HepG2 (cell line): ENCODE measurements around the gene ISG20L2. TPM values are rescaled to one million over a fixed set of nuclear protein-coding genes. Genes with fewer than 3 reads are reported as not detected.

Experiments used
- ATAC-seq: fragments of 200-7000 bp; cut with Tn5 transposase; 3 replicates; pipeline ENCODE4 v1.9.1; 2020; ENCODE audit warnings: mild to moderate bottlenecking, moderate library complexity
- BruUV-seq: library from RNA; stranded (reverse); fragments of 400-500 nt; replicated peaks from 2 replicates; lab custom pipeline; 2021; lab: Mats Ljungman, UMichigan
- CTCF ChIA-PET: fragments of 300-600 bp; formaldehyde crosslinking; extraction: SDS; loops from one replicate; lab custom pipeline; 2021; ENCODE audit warnings: low total read pairs, inconsistent platforms, low intra/inter-chr PET ratio; lab: Yijun Ruan, JAX
- POLR2A ChIA-PET: fragments of 350-600 bp; sonication (Branson Sonifier 250); formaldehyde crosslinking; loops from one replicate; lab custom pipeline; 2020; ENCODE audit warnings: antibody characterized with exemption, inconsistent platforms; lab: Yijun Ruan, JAX
- DNase-seq: peaks from one replicate; pipeline ENCODE4 v3.0.0-alpha.2; 2015; ENCODE audit warnings: low spot score
- FAIRE-seq: peaks from 3 replicates; lab custom pipeline; 2011; peaks lifted over from hg19 to GRCh38; lab: Jason Lieb, UNC
- H2AFZ ChIP-seq: one replicate; pipeline ENCODE4 v1.6.1; 2011; ENCODE audit warnings: low read length, inconsistent platforms
- H3K27ac ChIP-seq: fragments of 300-600 bp; 3 replicates; pipeline ENCODE4 v1.8.0; 2011; ENCODE audit warnings: mixed run types, mild to moderate bottlenecking, mixed read lengths, low read length, inconsistent platforms; ENCODE audit not compliant: insufficient read depth; ENCODE audit errors: extremely low read length
- H3K27me3 ChIP-seq, 2 experiments: fragments of 200-600 bp in 1 of 2; 2 replicates in 1 of 2; 3 replicates in 1 of 2; pipeline versions ENCODE4 v1.6.0 to v1.8.0; 2011; ENCODE audit warnings: low read length in 2 of 2, mild to moderate bottlenecking in 2 of 2, moderate library complexity in 2 of 2, inconsistent platforms in 1 of 2; ENCODE audit not compliant: insufficient read depth in 2 of 2, control insufficient read depth in 1 of 2
- H3K36me3 ChIP-seq, 2 experiments: fragments of 200-600 bp in 1 of 2; replicated peaks in 1 of 2; 2 replicates in 1 of 2; 3 replicates in 1 of 2; pipeline versions ENCODE4 v1.5.1 to v1.8.0; 2011; ENCODE audit warnings: low read length in 2 of 2, inconsistent platforms in 1 of 2; ENCODE audit not compliant: insufficient read depth in 2 of 2, control insufficient read depth in 1 of 2
- H3K4me1 ChIP-seq: 2 replicates; pipeline ENCODE4 v1.5.1; 2012; ENCODE audit warnings: low read length, inconsistent platforms; ENCODE audit not compliant: insufficient read depth
- H3K4me2 ChIP-seq: 2 replicates; pipeline ENCODE4 v1.6.0; 2011; ENCODE audit warnings: low read depth, low read length, inconsistent platforms
- H3K4me3 ChIP-seq, 3 experiments: fragments of 200-600 bp in 1 of 3; sonication (generic), shearing (Covaris generic) in 1 of 3; replicated peaks in 1 of 3; 2 replicates each; pipeline ENCODE4 v1.5.1; 2011 to 2016; ENCODE audit warnings: low read length in 3 of 3, inconsistent platforms in 2 of 3, low read depth in 2 of 3, mild to moderate bottlenecking in 2 of 3, control low read depth in 1 of 3, mixed read lengths in 1 of 3; ENCODE audit not compliant: insufficient read depth in 1 of 3
- H3K79me2 ChIP-seq: one replicate; pipeline ENCODE4 v1.6.1; 2011; ENCODE audit warnings: low read length, inconsistent platforms; ENCODE audit not compliant: insufficient read depth
- H3K9ac ChIP-seq: 2 replicates; pipeline ENCODE4 v1.6.0; 2011; ENCODE audit warnings: mild to moderate bottlenecking, low read depth, low read length, inconsistent platforms; ENCODE audit not compliant: insufficient read depth
- H3K9me3 ChIP-seq: 2 replicates; pipeline ENCODE4 v1.5.1; 2012; ENCODE audit warnings: mild to moderate bottlenecking, low read length
- H4K20me1 ChIP-seq: 2 replicates; pipeline ENCODE4 v1.6.0; 2011; ENCODE audit warnings: inconsistent platforms, mild to moderate bottlenecking, low read length, moderate library complexity; ENCODE audit not compliant: insufficient read depth
- HDAC1 ChIP-seq: sonication (generic); formaldehyde crosslinking; IDR thresholded peaks from 2 replicates; pipeline ENCODE4 v1.5.1; 2020; ENCODE audit warnings: mild to moderate bottlenecking, missing genetic modification reagents
- IKZF1 ChIP-seq: fragments of 450-650 bp; IDR thresholded peaks from 2 replicates; pipeline ENCODE4 v1.7.1; 2016
- KLF16 ChIP-seq, 2 experiments: sonication (generic) in 1 of 2; formaldehyde crosslinking in 1 of 2; IDR thresholded peaks; 2 replicates each; pipeline versions ENCODE4 v1.6.1 to v1.8.0; 2016 to 2023; ENCODE audit warnings: missing genetic modification reagents in 2 of 2, missing compliant biosample characterization in 1 of 2
- MEIS2 ChIP-seq: sonication (generic); formaldehyde crosslinking; IDR thresholded peaks from 2 replicates; pipeline ENCODE4 v1.9.0; 2021; ENCODE audit warnings: mild to moderate bottlenecking, missing genetic modification reagents
- PLRG1 ChIP-seq: fragments of 450-650 bp; conservative IDR thresholded peaks from 2 replicates; pipeline ENCODE4 v1.6.1; 2016
- SMARCC2 ChIP-seq: fragments of 450-650 bp; IDR thresholded peaks from 2 replicates; pipeline ENCODE4 v1.6.1; 2017; ENCODE audit warnings: antibody characterized with exemption, mild to moderate bottlenecking
- XBP1 ChIP-seq: sonication (generic); formaldehyde crosslinking; IDR thresholded peaks from 2 replicates; pipeline ENCODE4 v1.5.0; 2020; ENCODE audit warnings: missing genetic modification reagents
- ZNF703 ChIP-seq: sonication (generic); formaldehyde crosslinking; IDR thresholded peaks from 2 replicates; pipeline ENCODE4 v1.5.1; 2020; ENCODE audit warnings: missing genetic modification reagents, mild to moderate bottlenecking, moderate library complexity, borderline replicate concordance
- ZNF850 ChIP-seq: sonication (generic); formaldehyde crosslinking; conservative IDR thresholded peaks from 2 replicates; pipeline ENCODE4 v1.9.0; 2021; ENCODE audit warnings: mild to moderate bottlenecking, missing genetic modification reagents
- WGBS: methylation state at CpG from one replicate; pipeline ENCODE4 v1.1.6; 2017; ENCODE audit warnings: low lambda C conversion rate; 5-methylcytosine and 5-hydroxymethylcytosine counted together
- in situ Hi-C: cut with HindIII; loops from 2 replicates; pipeline ENCODE4 v1.10.0; 2017; ENCODE audit warnings: low pct_unique_long_range_greater_than_20kb; ENCODE audit not compliant: extremely low pct_ligation_motif_present
- intact Hi-C: fragments of 100-400 bp; cut with micrococcal nuclease; formaldehyde crosslinking; loops from one replicate; pipeline ENCODE4 v1.10.0; 2022; ENCODE audit not compliant: unreplicated experiment
- polyA plus RNA-seq, 8 experiments: library from polyadenylated mRNA; depleted of rRNA in 3 of 8; stranded (reverse) in 7 of 8; unstranded in 1 of 8; fragments of >200 nt; fragmentation: Illumina TruSeq in 4 of 8; extraction: Trizol in 4 of 8; gene quantifications; 2 replicates each; pipeline versions ENCODE4 v1.2.1 to v1.2.3, GENCODE V29; 2011 to 2016; ENCODE audit warnings: low read depth in 4 of 8, missing spikeins in 1 of 8, mixed read lengths in 1 of 8; ENCODE audit not compliant: insufficient read depth in 1 of 8
- total RNA-seq, 5 experiments: library from RNA; depleted of rRNA; stranded (reverse); fragments of >200 nt; fragmentation: Illumina TruSeq; extraction: Trizol; gene quantifications; 2 replicates each; pipeline ENCODE4 v1.2.3, GENCODE V29; 2016; ENCODE audit warnings: low read depth in 1 of 5
- TF ChIP-seq, protein P1 (sequence below): sonication (generic); formaldehyde crosslinking; IDR thresholded peaks from 2 replicates; pipeline ENCODE4 v1.4.0; 2020; ENCODE audit warnings: missing genetic modification reagents, borderline replicate concordance
- TF ChIP-seq, protein P2 (sequence below): sonication (generic); formaldehyde crosslinking; IDR thresholded peaks from 2 replicates; pipeline ENCODE4 v1.8.1; 2022; ENCODE audit warnings: mild to moderate bottlenecking, missing genetic modification reagents

The ISG20L2 gene
- total and polyA plus RNA-seq, 2 of the 13 experiments (the other 11 are each of a cell fraction or from before 2014, with no cell fraction given), result 19.8 to 21.3 TPM

DNA sequence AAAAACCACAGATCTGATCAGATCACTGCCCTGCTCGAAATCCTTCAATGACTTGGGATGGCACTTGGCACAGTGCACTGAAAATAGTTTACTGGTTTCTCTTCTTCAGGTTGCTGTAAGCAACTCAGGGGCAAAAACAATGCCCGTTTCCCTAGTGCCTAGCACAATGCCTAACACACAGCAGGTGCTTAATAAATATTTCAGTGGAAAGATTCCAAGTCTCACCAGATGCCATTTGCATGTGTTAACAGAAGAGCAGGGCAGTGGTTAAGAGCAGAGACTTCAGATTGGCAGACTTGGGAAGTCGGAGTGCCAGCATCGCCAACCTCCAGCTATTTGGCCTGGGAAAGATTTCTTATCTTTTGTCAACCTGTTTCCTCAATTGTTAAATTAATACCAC lies 11.2 kb downstream of the ISG20L2 start (continued):
- no peak for TF ChIP-seq HDAC1 (CRISPR knock-in tag)
- TF ChIP-seq, all 625 proteins: peak for 0

DNA sequence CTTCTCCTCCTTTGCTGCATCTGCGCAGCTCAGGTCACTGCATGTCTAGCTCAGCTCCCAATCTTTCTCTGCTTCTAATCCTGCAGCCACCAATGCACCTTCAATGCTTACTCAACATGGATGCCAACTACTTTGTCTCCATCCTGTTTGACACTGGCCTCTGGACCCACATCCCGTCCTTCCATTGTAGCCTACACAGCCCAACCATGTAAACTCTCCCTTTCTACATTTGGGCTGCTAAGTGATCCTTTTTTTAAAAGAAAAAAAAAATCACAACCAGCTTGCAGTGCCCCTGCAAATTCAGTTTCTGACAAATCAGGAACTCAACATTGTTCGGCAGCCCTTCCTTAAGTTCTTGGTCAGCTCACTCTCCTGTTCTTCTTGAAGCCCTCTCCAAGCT lies 13.7 kb downstream of the ISG20L2 start:
- CTCF ChIA-PET, result interaction anchor here (0.9 kb wide), 1 partner anchor 11 kb away, joined by 3 read pairs; no protein-coding TSS in a partner anchor
- H4K20me1 ChIP-seq, result no peaks in the 10 kb centered on the region
- no peak for TF ChIP-seq XBP1
- no peak for TF ChIP-seq IKZF1
- TF ChIP-seq ZNF850 (CRISPR knock-in tag), result no peak
- no peak for TF ChIP-seq ZNF703
- TF ChIP-seq SMARCC2, result no peak
- no peak for TF ChIP-seq PLRG1
- TF ChIP-seq, protein P1, sequence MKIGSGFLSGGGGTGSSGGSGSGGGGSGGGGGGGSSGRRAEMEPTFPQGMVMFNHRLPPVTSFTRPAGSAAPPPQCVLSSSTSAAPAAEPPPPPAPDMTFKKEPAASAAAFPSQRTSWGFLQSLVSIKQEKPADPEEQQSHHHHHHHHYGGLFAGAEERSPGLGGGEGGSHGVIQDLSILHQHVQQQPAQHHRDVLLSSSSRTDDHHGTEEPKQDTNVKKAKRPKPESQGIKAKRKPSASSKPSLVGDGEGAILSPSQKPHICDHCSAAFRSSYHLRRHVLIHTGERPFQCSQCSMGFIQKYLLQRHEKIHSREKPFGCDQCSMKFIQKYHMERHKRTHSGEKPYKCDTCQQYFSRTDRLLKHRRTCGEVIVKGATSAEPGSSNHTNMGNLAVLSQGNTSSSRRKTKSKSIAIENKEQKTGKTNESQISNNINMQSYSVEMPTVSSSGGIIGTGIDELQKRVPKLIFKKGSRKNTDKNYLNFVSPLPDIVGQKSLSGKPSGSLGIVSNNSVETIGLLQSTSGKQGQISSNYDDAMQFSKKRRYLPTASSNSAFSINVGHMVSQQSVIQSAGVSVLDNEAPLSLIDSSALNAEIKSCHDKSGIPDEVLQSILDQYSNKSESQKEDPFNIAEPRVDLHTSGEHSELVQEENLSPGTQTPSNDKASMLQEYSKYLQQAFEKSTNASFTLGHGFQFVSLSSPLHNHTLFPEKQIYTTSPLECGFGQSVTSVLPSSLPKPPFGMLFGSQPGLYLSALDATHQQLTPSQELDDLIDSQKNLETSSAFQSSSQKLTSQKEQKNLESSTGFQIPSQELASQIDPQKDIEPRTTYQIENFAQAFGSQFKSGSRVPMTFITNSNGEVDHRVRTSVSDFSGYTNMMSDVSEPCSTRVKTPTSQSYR (CRISPR knock-in tag), result no peak
- TF ChIP-seq MEIS2 (CRISPR knock-in tag), result no peak
- TF ChIP-seq, protein P2, sequence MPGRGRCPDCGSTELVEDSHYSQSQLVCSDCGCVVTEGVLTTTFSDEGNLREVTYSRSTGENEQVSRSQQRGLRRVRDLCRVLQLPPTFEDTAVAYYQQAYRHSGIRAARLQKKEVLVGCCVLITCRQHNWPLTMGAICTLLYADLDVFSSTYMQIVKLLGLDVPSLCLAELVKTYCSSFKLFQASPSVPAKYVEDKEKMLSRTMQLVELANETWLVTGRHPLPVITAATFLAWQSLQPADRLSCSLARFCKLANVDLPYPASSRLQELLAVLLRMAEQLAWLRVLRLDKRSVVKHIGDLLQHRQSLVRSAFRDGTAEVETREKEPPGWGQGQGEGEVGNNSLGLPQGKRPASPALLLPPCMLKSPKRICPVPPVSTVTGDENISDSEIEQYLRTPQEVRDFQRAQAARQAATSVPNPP, result no peak
- TF ChIP-seq KLF16 (CRISPR knock-in tag; IDR thresholded peaks at IDR 0.05), result no peak
- TF ChIP-seq, all 625 proteins: peak for 0
- Histone ChIP-seq H3K27me3 (peaks cover 2 to 5% of the 10 kb centered on the region in 2 experiments; a peak in 1 of 5 replicates), H2AFZ (no peak overlapping the region), H3K79me2 (no peaks in the 10 kb centered on the region), H3K9ac (no peak overlapping the region), H3K9me3 (no peaks in the 10 kb centered on the region), H3K4me3 (no peak overlapping the region), H3K4me2 (no peak overlapping the region), H3K27ac (no peak overlapping the region), H3K36me3 (0 out of 5 replicates have a peak, but pooled peaks cover 0 to under 1% of the 10 kb centered on the region in 2 experiments), H3K4me1 (0 out of 2 replicates have a peak, but pooled peaks cover 6% of the 10 kb centered on the region)
- in situ Hi-C loops, result no loop called here
- DNase-seq, result no peak
- no peak for ATAC-seq
- BruUV-seq, result no TSS peak
- no peak for FAIRE-seq
- WGBS, result 85% methylated on average over 3 of the region's 3 CpGs
- intact Hi-C loops, result no loop called here
- POLR2A ChIA-PET, result interaction anchor here (0.7 kb wide), 1 partner anchor 21 kb away, joined by 3 read pairs; no protein-coding TSS in a partner anchor
